HG02798 (cell line): ENCODE data around the gene POLR2I.
"Not testable (repeated sequence)": the region's sequence is repeated elsewhere in the genome, so short reads cannot be mapped to it uniquely, and the experiment has no call there.

Source experiments
- ATAC-seq: cut with Tn5 transposase; IDR thresholded peaks from one replicate; pipeline ENCODE4 v1.9.1; 2021; ENCODE audit warnings: mild to moderate bottlenecking; ENCODE audit not compliant: unreplicated experiment, poor library complexity

POLR2I gene

GRCh38 chr19:36136964-36137686 lies 22.4 kb upstream of the POLR2I start:
- no peak for ATAC-seq

DNA sequence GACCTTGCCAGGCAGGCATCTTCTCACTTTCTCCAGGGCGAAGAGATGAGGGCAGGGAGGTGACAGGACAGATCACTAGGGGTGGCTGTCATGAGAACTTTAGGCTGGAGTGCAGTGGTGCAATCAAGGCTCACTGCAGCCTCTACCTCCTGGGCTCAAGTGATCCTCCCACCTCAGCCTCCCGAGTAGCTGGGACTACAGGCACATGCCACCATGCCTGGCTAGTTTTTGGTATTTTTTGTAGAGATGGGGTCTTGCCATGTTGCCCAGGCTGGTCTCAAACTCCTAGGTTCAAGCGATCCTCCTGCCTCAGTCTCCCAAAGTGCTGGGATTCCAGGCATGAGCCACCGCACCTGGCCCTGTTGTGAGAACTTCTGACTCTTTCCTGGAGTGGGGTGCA lies 20.2 kb upstream of the POLR2I start:
- not testable (repeated sequence) for ATAC-seq

DNA sequence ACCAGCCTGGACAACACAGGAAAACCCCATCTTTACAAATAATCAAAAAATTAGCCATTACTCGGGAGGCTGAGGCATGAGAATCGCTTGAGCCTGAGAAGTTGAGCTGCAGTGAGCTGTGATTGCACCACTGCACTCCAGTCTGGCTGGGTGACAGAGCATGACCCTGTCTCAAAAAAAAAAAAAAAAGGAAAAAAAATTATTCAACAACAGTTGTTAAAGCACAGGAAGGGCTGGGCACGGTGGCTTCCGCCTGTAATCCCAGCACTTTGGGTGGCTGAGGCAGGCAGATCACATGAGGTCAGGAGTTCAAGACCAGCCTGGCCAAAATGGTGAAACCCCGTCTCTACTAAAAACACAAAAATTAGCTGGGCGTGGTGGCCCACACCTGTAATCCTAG lies 16.5 kb upstream of the POLR2I start:
- not testable (repeated sequence) for ATAC-seq

DNA sequence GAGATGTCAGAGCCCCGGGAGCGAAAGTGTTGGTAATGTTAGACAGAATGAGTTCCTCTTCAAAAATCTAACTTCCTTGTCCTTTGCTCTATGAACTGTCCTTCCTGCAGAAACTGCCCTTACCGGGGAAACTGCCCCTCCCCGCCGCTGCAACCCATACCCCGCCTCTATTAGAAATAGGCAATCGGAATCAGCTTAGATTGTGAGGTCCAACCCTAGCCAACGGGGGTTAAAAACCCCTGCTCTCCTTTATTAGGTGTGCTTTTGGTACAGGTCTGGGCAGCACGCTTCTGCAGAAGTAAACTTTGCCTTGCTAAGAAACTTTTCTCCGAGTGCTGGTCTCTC lies 13.7 kb upstream of the POLR2I start:
- ATAC-seq = peak; percentile 4

GRCh38 chr19:36125557-36125956 lies 10.9 kb upstream of the POLR2I start:
- ATAC-seq = no peak

DNA sequence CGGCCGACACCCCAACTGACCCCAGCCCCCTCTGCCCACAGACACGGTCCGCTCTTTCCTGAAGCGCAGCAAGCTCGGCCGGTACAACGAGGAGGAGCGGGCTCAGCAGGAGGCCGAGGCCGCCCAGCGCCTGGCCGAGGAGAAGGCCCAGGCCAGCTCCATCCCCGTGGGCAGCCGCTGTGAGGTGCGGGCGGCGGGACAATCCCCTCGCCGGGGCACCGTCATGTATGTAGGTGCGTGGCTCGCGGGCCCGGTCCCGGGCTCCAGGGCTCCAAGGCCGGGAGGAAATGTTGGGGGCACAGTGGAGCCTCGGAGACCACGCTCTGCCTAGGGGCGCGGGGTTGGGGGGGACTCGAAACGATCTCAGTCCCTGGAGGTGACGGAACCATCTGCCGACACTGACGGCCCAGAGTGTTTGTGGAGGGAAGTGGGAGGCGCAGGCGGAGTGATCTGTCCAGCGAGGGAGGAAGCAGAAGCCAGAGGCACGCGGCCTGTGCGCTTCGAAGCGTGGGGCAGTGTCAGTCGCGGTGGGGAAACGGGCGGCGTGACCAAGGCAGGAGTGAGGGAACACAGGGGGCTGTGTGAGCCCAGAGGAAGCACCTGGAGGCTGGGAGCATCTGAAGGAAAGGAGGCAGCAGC lies 6.9 kb upstream of the POLR2I start:
- no peak for ATAC-seq

GRCh38 chr19:36120984-36121358 lies 6.3 kb upstream of the POLR2I start:
- no peak for ATAC-seq

GRCh38 chr19:36120092-36120983 lies 5.7 kb upstream of the POLR2I start:
- ATAC-seq = no peak

- no peak for ATAC-seq
Observed at GRCh38 chr19:36116344-36116637, 1.6 kb upstream of the POLR2I start.

DNA sequence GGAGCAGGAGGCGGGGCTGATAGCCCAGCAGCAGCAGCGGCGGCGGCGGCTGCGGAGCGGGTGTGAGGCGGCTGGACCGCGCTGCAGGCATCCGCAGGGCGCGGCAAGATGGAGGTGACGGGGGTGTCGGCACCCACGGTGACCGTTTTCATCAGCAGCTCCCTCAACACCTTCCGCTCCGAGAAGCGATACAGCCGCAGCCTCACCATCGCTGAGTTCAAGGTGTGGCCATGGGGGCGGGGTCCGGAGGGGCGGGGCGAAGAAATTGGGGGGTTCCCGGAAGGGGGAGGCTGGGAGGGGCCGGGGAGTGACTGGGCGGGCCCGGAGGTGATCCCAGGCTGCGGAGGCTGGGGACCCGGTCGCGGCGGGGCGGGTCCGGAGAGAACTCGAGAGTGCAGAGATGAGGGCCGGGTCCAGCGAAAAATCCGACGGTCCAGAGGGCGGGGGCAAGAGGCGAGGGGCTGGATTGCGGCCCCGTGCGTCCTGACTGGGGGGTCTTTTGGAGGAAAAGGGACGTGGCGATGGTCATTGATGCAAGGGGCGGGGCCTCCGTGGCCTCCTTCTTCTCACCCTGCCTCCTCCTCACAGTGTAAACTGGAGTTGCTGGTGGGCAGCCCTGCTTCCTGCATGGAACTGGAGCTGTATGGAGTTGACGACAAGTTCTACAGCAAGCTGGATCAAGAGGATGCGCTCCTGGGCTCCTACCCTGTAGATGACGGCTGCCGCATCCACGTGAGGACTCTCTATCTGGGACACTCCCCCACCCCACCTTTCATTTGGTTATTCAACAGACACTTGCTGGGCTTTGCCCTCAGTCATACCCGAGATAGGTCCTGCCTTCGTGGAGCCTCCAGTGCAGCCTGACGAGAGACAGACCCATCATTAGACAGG lies 1.0 kb upstream of the POLR2I start, which contains the start of gene TBCB:
Gene TBCB (plus strand): TSS at position 16 of the 891 bp plus-strand sequence. CDS start 93 bp downstream, at position 109.
- ATAC-seq = peak; percentile 34

- ATAC-seq = peak; percentile 0
Observed at GRCh38 chr19:36113894-36114720, 568 bp downstream of the POLR2I start.

GRCh38 chr19:36113425-36113824 lies 1.2 kb downstream of the POLR2I start:
- no peak for ATAC-seq

- no peak for ATAC-seq
Observed at GRCh38 chr19:36112678-36113077, 2.0 kb downstream of the POLR2I start.

GRCh38 chr19:36111200-36111539 lies 3.5 kb downstream of the POLR2I start:
- ATAC-seq = no peak

- ATAC-seq = no peak
Observed at GRCh38 chr19:36110487-36111199, 4.0 kb downstream of the POLR2I start, which contains the start of gene OVOL3. OVOL3 (plus strand) TSS chr19:36111143; CDS start chr19:36111203, 60 bp downstream.

- no peak for ATAC-seq
Observed at GRCh38 chr19:36108684-36109083, 6.0 kb downstream of the POLR2I start.

DNA sequence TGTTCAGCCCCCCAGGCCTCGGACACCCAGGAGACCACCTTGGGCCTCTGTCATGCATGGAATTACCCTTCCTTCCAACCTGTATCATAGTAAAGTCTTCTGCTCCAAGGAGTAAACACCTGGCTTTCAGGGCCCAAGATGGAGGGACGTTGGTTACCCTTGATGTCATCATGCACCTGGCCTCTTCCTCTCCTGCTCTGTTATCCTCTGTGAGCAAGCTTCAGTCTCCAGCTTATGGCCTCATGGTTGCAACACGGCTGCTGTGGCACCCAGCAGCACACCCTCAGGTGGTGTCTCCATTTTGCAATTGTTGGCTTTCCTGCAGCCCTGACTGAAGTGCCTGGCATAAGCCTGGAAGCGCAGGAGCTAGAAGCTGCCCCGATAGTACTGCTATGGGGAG lies 7.7 kb downstream of the POLR2I start:
- ATAC-seq = no peak

DNA sequence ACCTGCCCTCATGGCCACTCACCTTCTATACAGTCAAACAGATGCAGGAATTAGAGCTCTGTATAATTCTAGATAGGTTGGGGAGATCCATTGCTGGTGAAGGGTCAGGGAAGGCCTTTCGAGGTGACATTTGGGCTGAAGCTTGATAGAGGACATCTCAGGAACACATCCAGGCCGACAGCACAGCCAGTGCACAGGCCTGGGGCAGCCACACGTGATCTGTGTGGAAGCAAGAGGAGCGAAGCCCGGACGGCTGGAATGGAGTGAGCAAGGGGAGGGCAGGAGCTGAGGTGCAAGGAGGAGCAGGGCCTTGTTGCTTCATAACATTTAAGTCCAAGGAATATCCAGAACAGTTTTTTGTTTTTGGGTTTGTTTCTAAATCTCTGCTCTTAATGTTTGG lies 8.2 kb downstream of the POLR2I start:
- no peak for ATAC-seq
